Measurements from ENCODE around the gene GOPC.

GOPC gene

DNA sequence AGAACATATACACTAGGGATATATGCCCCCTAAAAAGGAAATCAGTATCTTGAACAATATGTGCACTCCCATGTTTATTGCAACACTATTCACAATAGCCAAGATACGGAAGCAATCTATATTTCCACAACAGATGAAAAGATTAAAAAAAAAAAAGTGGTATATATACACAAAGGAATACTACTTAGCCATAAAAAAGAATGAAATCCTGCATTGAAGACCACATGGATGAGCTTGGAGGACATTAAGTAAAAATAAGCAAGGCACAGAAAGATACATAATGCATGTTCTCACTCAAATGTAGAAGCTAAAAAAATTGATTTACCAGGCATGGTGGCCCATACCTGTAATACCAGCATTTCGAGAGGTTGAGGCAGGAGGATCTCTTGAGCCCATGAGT is 4.6 kb downstream of the GOPC start:
- DNase-seq (ENCODE audit: extremely low read depth in 1 of 2, low read depth in 1 of 2): no peak

DNA sequence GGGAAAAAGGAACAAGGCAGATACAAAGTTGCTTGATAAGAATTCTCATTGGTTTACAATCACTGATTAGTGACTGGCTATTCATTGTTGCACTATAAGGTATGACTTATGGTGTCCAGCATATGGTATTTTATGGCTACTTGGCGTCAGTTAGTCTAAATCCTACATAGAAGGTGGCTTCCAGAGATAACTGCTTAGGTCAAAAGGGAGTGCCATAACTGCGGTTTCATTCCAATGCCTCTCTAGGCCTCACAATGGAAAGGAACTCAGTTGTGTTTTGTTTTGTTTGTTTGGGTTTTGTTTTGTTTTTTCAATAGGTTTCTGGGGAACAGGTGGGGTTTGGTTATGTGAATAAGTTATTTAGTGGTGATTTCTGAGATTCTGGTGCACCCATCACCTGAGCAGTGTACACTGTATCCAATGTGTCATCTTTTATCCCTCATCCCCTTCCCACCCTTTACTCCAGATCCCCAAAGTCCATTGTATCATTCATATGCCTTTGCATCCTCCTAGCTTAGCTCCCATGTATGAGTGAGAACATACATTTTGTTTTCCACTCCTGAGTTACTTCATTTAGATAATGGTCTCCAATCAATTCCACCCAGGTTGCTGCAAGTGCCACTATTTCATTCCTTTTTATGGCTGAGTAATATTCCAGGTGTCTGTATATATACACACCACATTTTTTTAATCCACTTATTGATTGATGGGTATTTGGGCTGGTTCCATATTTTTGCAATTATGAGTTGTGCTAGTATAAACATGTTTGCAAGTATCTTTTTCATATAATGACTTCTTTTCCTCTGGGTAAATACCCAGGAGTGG is 7.0 kb downstream of the GOPC start:
- no peak for DNase-seq (ENCODE audit: extremely low read depth in 1 of 2, low read depth in 1 of 2)

DNA sequence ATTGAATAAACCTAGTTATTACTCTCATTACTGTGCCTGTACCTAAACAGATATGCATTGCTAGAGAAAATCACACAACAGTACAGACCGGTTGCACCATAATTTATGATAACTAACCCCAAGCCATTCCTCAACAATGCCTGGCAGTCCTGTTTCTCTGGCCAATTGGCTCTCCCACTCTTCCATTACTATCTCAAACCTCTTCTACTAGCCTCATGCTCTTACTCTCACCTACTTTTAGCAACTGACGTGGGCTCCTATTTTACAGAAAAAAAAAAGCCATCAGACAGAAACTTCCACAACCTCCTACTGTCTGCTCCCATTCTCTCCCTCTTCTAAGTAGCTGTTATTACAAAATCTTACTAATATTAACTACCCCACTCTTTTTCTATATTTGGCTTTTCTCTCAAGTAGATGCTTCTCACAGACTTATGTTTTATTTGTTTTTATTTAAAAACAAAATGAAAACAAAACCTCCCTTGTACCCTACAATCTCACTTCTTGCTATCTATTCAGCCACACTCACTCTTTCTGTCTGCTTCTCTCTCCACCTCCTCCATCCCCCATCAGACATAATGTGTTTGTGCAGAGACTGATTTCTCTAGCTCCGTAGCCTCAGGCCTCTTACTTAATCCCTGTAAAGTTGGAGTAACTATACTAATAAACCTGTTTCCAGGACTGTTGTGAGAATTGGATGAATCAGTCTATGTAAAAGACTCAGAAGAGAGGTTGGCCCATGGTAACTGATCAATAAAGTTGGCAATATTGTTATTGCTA is 9.1 kb downstream of the GOPC start:
- no peak for DNase-seq (ENCODE audit: extremely low read depth in 1 of 2, low read depth in 1 of 2)

DNA sequence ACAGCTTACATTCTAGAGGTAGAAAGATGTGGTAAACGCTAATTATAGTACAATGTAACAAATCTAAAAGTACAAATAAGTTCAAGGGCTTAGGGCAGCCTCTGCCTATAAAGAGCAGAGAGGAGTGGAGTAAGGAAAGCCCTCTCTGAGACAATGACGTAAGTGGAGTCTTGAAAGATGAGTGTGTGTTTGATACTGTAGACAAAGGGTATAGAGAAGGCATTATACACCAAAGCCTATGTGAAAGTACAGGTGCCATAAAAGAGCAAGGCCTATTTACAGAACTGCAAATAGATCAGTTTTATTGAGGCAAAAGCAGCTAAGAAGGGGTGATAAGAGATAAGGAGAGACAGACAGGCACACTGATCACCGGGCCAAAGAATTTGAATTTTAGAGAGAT is 10.9 kb downstream of the GOPC start:
- no peak for DNase-seq (ENCODE audit: extremely low read depth in 1 of 2, low read depth in 1 of 2)

DNA sequence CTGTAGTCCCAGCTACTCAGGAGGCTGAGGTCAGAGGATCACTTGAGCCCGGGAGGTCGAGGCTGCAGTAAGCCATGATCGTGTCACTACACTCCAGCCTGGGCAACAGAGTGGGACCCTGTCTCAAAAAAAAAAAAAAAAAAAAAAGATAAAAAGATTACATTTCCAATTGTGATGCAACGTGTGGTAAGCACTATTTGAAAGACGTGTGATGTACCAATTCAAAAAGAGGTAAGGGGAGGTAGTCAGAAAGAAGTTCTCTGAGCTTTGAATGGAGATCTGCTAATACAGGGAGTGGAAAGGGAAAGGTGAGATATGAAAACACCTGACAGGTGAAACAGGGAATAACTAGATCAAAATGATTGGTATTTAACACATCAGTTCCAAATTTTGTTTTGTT is 11.9 kb downstream of the GOPC start:
- no peak for DNase-seq (ENCODE audit: extremely low read depth in 1 of 2, low read depth in 1 of 2)

DNA sequence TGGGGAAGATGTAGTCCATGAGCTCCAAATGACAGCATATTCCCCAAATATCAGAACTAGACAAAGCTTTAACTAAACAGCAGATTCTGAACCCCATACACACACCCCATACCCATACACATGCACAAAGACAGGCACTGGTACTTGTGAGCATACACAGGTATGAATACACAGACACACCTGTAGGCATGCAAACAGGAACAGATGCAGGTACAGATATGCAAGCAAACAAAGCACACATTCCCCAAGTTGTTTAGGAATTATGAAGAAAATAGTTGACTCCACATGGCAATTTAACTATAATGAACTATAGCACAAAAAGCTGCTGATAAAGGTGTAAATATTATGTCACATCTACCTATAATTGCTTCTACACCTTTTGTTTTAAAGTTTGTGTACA is 16.7 kb downstream of the GOPC start:
- DNase-seq (ENCODE audit: extremely low read depth in 1 of 2, low read depth in 1 of 2): no peak

DNA sequence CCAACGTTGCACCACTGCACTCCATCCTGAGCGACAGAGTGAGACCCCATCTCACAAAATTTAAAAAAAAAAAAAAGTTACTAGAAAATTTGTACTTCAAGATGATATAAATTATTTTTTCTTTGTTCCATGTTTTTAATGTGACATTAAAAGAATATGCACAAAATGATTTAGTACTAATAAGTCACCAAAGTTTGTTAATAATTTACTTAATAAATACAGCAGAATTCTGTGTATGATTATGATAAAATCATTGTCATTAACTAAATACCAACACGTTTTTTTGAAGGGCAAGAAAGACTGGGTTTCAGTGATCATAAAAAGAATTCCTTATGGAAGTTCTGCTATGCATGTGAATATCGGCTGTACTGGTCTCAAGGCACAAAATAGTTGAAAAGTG is 28.1 kb downstream of the GOPC start:
- no peak for DNase-seq (ENCODE audit: extremely low read depth in 1 of 2, low read depth in 1 of 2)

DNA sequence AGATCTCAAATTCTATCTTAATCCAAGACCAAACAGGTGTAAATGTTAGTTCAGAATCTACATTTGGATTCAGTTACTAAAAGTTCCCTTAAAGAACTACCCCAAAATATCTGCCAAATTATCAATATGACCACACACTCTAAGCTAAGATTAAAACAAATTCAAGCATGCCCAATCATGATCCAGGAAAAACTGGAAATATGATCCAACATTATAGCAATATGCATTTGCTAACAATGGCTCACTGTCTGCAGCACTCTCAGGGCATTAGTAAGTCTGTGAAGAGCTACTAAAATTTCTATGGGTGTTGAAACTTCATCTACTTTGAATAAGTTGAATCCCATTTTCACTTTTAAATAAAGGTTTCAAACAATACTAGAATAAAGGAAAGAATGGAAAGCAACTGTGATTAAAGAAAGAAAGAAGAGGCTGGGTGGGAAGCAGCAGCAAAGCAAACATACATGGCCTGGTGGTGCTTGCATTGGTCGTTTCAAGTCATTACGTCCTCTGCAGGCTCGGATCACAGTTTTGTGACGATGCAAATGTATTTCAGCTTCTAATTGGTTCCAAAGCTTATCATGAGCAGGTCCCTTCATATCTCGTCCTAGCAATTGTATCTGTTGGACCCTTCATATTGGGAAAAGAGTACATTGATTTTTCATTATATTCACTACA is 29.2 kb downstream of the GOPC start:
- no peak for DNase-seq (ENCODE audit: extremely low read depth in 1 of 2, low read depth in 1 of 2)

DNA sequence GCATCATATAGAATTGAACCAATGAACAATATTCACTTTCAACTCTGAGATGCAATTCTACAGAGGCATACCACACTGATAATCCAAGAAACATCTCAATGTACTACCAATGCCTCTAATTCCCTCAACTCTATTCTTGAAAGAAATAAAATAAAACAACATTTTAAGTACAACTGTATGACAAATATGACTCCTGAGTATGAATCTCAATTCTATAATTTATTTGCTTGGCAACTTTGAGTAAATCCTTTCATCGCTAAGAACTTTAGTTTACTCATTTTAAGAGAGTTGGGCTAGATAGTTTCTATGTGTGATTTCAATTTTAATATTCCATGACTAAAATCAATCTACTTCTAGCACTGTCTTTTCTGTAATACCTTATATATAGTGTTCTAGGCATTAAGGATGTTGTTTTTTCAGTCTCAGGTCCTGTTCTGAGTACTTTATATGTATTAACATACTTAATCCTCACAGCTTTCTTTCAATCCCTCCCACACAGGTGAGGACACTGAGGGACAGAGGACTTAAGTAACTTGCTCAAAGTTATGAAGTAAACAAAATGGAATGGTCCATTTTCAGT is 33.4 kb downstream of the GOPC start:
- no peak for DNase-seq (ENCODE audit: extremely low read depth in 1 of 2, low read depth in 1 of 2)

DNA sequence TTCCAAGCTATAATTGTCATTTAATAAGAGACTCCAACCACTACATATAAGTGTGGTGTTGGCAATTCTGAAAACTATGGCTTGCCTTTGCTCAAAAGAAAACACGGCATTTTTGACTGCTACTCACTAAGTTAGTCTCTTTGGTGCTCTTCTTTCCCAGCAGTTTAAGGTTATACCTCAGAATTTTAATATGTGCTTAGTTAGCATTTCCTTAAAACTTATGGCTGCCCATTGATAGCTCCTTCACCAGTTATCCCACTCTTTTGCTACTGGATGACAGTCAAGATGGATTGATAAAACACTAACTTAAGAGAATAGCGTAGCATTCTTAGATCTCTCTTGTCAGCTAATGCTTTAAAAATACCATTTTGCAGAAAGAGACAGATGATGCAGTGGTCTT is 34.1 kb downstream of the GOPC start:
- no peak for DNase-seq (ENCODE audit: extremely low read depth in 1 of 2, low read depth in 1 of 2)

DNA sequence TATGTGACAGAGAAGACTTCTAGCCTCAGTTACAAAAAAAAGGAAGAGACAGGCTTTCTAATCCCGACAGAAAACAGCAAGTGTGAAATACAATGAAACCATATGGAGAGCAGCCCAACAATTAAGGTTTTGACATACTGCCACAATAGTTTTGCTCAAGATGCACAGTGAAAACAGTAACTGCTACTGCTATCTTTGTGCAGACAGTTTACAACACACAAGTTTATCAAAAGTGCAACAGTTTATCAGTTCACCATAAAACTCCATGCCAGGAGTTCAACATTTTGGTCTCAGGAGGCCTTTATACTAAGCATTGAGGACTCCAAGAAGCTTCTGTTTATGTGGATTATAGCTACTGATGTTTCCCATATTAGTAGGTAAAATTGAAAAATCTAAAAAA is 37.6 kb downstream of the GOPC start:
- no peak for DNase-seq (ENCODE audit: extremely low read depth in 1 of 2, low read depth in 1 of 2)

DNA sequence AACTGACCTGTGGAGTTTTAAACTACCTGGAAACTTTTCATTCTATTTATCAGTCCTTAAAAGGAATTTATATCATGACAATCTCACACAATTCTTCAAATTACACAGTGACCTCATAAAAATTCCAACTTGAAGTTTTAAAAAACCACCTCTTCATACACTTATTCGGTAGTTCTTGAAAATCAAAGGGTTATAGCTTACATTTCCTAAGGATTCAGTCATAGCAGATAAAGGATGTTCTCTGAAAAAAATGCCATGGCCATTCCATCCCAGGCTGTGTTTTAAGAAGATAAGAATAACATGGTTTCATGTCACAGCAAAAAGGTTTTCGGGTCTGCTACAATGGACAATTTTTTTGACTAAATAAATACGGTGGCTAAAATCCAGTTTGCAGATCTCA is 41.2 kb downstream of the GOPC start:
- no peak for DNase-seq (ENCODE audit: extremely low read depth in 1 of 2, low read depth in 1 of 2)

DNA sequence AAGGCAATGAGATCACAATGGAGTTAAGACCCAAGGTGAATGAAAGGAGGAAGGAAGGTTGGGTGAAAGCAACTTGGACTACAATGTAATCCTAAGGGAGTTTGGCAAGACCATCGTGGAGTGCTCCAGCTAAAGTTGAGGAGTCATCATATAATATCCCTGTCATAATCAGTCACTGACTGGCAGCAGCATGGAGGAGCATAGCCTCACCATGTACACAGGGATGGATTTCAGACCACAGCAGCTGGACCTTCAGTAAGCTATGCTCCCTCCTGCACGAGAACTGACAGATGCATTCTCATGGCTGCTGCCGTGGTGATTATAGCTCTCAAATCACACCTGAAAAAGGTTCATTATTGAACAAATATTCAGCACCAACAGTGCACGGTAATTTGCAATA is 43.0 kb downstream of the GOPC start:
- no peak for DNase-seq (ENCODE audit: extremely low read depth in 1 of 2, low read depth in 1 of 2)

DNA sequence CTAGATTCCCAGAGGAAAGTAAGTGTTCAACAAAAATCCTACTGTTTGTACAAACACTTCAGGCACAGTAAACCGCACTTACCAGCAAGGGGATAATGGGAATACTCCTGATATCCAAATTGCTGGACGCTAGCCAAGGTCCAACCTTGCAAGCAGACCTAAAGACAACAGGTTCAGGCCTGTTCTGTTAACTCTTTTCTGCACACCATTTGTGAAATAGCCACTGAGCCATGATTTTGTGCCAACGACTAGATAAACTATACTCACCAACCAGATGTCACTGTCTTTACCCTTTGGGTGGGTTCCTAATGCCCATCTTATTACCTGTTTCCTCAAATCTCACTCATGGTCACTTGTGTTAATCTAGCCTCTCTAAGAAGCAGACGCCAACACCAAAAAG is 43.5 kb downstream of the GOPC start:
- DNase-seq (ENCODE audit: extremely low read depth in 1 of 2, low read depth in 1 of 2): no peak

DNA sequence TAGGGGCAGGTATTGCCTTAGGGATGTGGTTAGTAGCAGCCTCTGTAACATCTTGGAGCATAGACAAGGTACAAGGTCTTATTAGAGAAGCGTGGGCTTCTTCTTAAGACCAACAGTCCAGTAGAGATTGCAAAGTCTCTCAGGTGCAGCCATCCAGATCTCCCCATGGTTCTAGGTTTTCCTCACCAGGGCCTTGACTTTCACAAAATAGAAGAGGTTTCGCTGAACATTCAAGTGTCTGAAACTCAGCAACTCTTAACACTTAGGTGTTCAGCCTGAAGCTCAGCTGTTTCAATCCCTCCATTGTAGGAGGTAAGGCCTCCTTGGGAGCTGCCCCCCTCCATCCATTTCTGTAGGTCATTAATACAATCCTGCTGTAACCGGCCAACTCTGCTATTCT is 44.4 kb downstream of the GOPC start:
- no peak for DNase-seq (ENCODE audit: extremely low read depth in 1 of 2, low read depth in 1 of 2)

DNA sequence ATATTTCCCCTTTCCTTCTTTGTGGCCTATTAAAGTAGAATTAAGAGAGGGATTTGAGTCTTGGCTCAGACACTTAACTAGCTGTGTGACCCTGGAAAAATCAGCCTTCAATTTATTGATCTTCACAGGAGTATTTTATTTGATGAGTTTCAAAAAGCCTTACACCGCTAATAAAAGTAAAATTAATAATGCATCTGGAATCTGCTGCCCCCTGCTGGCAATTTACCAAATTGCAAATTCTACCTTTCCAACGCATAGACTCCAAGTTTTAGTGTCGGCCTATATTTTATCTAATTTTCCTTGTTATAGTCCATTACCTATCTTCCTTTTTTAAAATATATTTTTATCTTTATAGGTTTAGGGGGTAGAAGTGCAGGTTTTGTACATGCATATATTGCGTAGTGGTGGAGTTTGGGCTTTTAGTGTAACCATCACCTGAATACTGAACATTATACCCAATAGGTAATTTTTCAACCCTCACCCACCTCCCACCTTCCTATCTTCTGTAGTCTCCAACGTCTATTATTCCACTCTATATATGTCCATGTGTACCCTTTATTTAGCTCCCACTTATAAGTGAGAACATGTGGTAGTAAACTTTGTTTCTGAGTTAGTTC is 46.3 kb downstream of the GOPC start:
- DNase-seq (ENCODE audit: extremely low read depth in 1 of 2, low read depth in 1 of 2): no peak

DNA sequence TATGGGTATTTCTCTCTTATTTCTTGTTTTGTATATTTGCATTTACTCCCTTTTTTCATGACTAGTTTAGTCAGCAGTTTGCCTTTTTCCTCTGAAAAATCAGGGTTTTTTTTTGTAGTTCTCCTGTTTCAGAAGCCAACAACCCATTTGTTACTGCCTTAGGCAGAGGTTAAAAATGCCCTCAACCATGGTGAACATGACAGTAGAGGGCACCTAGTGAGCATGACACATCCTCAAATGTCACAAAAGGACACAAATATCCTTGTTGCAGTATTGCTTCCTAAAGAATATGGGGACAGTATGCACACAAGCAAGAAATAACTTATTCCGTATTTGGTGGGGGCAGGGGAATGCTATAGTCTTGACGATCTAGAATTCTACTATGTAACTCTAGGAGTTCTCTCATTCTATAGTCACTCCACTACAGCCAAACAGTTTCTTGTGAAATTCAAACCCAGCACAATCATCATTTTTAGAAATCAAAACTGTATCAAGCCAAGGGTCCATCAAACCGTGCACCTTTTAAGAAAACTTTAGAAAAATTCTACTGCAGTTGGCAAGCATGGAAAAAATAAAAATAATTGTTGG is 47.0 kb downstream of the GOPC start:
- no peak for DNase-seq (ENCODE audit: extremely low read depth in 1 of 2, low read depth in 1 of 2)

DNA sequence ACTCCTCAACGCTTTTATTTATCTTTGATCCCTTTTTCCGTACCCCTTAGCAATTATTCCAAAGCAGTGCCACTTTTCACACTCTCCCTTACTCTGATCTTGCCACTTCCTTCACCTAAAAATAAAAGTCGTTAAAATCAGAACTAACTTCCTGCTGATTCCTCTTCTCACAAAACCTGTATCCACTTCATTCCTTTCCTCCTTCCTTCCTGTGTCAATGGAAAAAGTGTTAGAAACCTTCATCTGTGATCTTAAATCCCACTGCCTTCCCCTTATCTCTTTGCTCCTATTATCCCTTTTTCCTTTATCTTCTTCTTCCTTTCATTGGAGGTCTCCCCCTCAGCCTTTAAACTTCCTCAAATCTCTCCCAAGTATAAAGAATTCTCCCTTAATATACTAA is 49.2 kb downstream of the GOPC start:
- no peak for DNase-seq (ENCODE audit: extremely low read depth in 1 of 2, low read depth in 1 of 2)

DNA sequence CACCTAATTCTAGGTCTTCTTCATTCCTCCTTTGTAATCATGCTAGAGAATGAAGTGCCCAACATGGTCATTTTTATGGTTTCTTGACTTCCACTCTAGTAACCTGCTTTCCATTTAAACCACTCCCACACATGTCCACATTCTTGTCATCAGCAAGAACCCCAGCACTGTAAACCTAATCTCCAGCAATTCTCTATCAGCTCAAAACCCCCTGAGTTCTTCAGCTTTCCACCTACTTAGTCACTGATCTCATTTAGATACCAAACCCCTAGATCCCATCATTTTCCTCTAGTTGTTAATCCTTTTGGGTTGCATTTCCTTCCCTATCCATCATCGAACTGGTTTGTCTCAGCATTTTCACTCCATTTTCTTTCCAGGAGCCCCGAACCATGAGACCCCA is 49.7 kb downstream of the GOPC start:
- no peak for DNase-seq (ENCODE audit: extremely low read depth in 1 of 2, low read depth in 1 of 2)

DNA sequence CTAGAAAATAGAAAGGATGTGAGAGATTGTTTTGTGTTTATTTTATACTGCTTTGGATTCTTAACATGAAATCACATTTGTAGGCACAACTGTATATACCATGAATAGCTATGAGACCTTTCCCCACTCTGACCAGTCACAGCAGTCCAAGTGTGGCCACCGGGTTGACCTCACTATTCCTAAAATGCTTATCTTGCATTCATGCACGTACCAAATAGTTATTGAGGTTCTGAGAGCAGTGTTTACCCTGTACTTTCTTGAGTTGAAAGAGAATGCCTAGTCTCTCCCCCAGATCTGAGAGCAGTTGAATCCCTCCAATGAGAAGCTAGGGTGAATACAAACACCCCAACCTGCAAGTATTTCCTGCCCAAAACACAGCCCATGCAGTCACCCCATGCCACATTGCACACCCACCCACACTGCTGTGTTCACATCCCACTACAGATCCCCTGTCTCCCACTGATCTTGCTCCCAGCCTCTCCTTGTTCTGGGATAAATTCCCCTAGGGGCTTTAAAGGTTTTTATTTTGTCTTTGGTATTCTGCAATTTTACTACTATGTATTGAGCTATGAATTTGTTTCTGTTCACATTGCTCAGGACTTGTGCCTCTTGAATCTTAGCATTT is 51.6 kb downstream of the GOPC start:
- no peak for DNase-seq (ENCODE audit: extremely low read depth in 1 of 2, low read depth in 1 of 2)

Measured in stimulated activated CD8-positive, alpha-beta memory T cell treated with anti-CD3 and anti-CD28 coated beads, Interleukin-7, amount 100 ng/mL, for 48 hours (primary cell).